ENCODE data around the gene BACH2.
"Not testable (repeated sequence)": the region's sequence is repeated elsewhere in the genome, so short reads cannot be mapped to it uniquely, and the experiment has no call there.

The BACH2 gene

GRCh38 chr6:89985751-89986493, 310.7 kb downstream of the BACH2 start:
- DNase-seq, result no peak

DNA sequence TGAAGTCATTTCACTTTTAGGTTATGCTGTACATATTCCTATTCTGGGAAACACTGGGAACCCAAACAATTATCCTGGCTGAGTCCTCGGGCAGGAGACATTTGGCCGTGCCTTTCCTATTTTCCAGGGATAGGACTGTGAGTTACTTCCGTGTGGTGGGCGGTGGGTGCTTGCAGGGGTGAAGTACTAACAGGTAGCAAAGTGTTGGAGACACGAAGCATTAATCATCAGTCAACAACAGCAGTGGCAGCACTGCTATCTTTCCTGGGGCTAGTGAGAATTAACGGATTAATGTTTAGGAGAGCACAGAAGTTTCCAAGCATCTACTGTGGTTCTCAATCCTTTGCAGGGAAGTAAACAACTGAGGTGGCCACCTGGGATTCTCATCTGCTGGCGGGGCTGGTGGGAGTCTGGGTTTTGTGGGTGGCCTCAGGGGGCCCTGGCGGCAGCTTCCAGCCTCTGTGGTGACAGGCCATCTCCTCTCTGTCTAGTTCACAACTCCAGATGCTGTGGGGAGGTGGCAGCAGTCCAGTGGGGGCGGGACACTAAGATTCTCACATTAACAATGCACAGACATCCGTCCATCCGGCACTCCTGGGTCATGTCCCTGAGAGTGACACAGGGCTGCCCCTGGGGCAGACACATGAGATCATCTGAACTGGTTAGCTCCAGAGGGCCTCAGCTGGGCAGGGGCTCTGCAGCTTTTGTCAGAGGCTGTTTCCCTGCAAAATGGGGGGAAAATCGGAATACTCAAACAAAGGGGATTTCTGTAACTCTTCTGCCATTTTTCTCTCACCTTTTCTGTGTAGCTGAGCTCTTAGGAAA, 311.5 kb downstream of the BACH2 start:
- DNase-seq, result no peak

DNA sequence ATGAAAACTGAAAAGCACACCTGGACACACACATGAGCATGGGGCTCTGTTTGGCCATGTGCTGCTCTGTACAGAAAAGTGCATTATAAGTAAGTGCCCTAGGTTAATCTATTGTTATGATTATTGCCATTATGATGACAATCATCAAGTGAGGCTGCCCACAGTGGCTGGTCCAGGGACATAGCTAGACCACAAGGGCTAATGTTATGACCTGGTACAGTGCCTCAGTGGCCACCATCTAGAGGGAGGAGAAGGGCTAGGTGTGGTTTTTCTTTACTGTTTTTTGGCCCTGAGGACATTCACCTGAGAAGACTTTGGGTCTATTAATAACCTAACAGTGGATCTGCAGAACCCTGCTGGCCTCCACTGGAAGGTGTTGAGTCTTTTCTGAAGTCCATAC, 316.3 kb downstream of the BACH2 start:
- no peak for DNase-seq

DNA sequence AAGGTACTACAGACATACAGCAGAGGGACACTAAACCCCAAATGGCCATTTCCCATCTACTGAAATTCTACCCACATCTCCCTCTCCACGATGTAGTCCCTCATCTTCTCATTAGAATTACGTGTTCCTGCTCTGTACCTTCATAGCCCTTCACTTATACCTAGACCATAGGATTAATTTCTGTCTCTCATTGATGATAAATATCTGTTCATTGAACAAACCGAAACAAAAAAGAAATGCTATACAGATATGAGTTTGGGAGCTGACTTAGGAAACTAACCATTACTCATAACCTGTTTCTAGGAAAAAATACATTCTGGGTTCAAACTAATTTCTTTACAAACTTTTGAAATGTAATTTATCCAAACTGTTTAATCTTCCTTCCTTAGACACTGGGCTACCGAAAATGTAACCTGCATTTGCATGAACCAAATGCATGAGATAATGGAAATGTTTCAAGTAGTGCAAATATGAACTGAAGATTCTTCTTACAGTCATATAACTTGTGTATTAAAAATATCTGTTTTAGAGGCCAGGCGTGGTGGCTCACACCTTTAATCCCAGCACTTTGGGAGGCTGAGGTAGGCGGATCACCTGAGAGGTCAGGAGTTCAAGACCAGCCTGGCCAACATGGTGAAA, 317.0 kb downstream of the BACH2 start:
- DNase-seq, result no peak

DNA sequence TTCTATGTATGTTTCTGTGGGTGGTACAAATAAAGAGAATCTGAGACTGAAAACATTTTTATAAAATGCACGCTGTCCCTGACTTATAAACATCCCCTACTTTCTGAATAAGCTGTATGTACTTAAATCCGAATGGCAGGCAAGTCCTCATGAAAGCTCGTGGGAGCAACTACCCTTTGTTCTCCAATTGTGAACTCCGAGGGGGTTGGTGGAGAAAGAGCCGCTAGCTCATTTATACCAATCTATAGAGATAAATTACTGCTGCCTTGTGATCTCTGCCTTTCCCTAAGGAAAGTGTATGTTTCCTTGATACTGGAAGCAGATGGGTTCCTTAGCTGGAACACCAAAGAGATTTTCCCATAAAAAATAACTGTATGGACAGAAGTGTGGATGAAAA, 317.9 kb downstream of the BACH2 start:
- peak in 1 of 2 experiments; percentile 9 for DNase-seq

DNA sequence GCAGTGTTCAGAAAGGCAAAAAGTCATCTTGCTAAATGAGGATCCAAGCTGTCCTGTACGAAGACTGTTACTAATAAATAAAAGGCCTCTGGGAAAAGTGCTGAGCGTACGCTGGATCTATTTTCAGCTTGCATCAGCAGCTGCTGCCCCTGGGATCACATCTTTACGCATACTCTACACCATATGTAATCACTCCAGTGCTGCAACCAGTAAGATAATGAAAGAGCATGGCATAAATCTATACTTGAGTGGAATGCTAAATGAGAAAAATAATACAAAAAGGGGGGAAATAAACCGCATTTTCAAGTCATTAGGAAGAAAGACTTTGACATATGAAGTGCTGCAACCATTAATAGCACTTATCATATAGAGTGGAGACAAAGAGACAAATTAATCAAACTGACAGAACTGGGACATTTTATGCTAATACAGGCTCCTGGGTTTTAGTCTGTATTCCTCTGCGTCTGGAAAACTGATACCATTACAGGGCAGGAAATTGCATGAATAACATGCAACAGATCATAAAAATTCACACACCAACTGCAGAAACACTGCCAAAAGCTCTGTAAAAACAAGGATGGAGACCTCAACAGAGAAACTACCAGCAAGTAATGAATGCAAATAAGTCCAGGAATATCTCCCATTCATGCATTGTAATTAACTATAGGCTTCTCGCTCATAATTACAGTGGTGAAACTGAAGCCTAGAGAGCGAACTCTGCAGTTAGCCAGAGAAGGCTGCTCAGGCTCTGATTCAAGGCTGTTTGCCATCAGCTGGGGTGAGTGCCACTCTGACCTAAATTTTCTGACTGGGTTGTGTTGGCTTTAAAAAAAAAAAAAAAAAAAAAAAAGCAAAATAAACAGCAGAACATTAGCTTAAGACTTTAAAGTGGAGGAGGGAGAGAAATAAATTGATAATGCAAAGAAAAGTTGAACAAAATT, 318.6 kb downstream of the BACH2 start:
- DNase-seq, result peak; percentile 84 to 85

DNA sequence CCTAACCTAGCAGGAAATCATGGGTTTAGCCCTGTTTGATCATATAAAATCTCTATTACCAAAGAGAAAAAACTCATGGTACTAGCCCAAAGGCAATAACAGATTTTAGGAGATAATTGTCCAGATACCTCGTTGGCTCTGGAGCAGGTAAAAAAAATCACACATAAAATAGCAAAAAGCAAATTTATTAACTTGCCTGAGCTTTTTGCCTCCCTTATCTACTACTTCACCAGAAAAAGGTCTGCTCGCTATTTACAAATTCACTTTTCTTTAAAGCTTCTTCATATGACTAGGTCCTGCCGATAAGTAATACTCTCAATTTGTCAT, 320.0 kb downstream of the BACH2 start:
- DNase-seq, result no peak

GRCh38 chr6:89975991-89976693, 320.5 kb downstream of the BACH2 start:
- no peak for DNase-seq

- DNase-seq, result no peak
Observed at GRCh38 chr6:89975366-89975765, 321.3 kb downstream of the BACH2 start.

DNA sequence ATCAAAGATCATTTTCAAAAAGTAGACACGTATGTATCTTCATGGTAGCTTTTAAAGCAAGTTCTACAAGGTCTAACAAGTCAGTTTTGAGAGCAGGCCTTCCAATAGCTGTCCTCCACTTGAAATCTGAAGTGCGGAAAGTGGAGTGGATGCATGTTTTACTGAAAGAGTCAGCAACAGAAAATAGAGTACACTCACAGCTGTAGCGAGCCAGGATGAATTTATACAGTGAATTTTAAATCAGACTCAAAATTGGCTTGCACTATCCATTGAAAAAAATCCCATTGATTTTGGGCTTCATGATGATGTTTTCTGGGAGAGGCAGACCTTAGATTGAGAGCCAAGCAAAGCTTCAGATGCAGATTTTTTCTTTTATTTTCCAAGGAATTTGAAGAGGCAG, 321.8 kb downstream of the BACH2 start:
- DNase-seq, result no peak

DNA sequence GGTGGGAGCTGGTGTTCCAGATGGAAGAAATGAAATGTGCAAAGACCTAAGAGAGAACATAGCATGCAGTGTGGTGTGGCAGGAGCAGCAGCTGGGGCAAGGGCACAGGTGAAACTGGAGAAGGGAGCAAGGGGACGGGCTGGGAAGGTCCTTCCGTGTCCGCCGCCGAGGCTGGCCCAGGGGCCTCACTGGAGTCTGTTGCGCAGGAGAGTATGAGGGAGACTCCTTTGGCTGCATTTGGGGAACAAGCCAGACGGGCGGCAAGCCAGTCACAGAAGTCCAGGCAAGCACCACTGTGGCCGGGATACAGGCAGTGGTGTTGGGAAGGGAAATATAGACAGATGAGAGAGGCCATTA, 324.6 kb downstream of the BACH2 start:
- no peak for DNase-seq

DNA sequence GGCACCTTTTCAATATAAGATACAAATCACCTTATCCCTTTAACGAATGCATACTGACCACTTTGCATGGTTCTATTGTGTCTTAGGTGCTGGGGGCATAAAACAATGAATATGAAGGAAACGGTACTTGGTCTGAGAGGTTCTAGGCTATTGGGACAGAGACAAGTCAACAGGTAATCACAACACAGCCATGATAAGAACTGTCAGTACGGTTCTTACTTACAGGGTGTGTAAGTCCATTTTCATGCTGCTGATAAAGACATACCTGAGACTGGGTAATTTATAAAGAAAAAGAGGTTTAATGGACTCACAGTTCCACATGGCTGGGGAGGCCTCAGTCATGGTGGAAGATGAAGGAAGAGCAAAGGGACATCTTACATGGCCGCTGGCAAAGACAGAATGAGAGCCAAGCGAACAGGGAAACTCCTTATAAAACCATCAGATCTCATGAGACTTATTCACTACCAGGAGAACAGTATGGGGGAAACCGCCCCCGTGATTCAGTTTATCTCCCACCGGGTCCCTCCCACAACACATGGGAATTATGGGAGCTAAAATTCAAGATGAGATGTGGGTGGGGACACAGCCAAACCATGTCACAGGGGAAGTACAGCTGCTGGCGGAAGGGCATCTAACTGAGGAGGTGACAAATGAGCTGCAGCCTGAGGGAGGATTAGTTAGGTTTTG, 325.2 kb downstream of the BACH2 start:
- DNase-seq, result not testable (repeated sequence)

GRCh38 chr6:89970609-89971337, 325.9 kb downstream of the BACH2 start:
- peak; percentile 30 to 85 for DNase-seq

DNA sequence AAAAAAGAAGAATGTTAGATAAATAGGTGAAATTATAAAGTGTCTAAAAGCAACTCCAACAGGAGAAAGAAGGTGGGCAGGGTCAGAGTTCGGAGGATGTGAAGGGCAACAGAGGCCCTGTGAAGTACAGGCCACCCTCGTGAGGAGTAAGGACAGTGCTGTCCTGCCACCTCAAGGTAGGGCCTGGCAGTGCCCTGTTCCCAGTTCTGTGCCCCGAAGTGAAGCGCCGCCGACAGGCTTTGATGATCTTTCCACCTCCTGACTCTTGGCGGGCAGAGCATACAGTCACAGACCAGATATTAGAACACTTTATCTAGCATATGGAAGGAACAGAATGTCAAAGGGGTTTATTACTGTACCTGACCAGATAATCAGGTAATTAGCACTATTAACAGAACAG, 326.6 kb downstream of the BACH2 start:
- peak; percentile 1 to 36 for DNase-seq

DNA sequence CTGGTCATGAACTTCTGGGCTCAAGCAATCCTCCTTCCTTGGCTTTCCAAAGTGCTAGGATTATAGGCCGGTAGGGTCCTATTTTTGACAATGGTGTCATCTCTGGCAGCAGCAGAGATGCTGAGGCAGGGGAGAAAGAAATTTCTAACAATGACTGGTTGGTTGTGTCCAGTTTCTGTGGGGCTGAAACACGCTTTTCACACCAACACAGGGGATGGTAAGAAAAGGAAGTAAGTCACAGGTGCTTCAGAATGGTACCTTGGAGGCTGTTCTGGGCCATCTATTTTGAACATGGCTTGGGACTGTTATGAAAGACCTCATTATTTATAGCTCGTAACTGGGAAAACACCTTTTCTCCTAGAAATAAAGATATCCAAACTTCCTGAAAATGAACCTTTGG, 329.7 kb downstream of the BACH2 start:
- no peak for DNase-seq

- DNase-seq, result no peak
Observed at GRCh38 chr6:89966228-89966544, 330.5 kb downstream of the BACH2 start.

DNA sequence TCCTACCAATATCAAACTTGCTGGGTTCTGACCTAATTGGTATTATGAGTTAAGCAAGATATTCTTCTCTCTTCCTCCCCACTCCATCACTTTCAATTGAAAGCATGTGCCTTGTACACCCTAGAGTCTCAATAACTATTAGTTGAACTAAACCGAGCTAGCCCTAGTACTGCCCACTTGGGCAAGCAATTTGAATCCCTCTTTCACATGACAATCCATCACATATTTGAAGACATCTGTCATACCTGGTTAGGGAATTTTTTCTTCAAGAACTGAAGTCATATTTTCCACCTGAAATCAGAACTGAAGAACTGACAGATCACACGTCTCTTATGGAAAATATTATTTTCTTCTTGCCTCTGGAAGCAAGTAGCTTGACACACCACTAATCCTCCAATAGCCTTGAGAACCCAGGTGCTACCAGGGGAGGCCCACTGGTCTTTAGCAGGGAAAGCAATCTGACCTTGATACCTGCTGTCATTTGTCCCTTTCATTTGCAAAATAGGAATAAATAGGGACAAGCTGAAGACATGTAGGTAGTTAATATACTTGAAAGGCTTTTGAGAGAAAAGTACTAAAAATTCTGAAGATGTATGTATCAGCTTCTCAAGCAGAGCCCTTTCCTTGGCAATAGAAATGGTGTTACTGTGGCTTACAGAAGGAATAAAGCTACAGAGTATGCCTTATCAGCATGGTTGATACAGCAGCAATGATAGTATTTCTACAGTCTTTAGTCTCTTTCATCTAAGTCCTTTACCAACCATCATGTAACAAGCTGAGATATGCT, 331.0 kb downstream of the BACH2 start:
- no peak for DNase-seq

GRCh38 chr6:89963391-89963790, 333.3 kb downstream of the BACH2 start:
- DNase-seq, result no peak

DNA sequence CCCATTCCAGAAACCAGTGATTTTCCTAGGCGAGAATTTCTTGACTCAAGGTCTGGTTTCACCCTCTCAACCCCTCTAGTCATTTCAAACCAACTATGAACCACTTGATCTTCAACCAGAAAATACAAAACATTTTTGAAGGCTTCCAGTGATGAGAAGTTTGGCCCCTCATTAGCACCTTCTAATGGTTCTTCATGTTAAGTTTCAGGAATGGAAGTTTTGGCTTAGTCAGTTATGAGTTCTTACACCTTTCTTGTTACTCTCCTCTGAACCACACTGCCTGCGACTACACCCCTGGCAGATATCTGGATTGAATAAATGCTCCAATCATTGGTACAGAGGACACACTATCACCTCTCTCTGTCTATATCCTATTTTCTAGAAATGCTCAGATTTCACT, 335.2 kb downstream of the BACH2 start:
- no peak for DNase-seq

- DNase-seq, result no peak
Observed at GRCh38 chr6:89959883-89960282, 336.8 kb downstream of the BACH2 start.

Measured in NCI-H526 (cell line).